HG02588 (cell line): Measurements from ENCODE around the gene LRRC61.

Source experiments
- ATAC-seq: cut with Tn5 transposase; IDR thresholded peaks from one replicate; pipeline ENCODE4 v1.9.1; 2021; ENCODE audit warnings: mild to moderate bottlenecking, moderate library complexity; ENCODE audit not compliant: unreplicated experiment

The LRRC61 gene

GRCh38 chr7:150346922-150347321, 23.8 kb downstream of the LRRC61 start:
- no peak for ATAC-seq

DNA sequence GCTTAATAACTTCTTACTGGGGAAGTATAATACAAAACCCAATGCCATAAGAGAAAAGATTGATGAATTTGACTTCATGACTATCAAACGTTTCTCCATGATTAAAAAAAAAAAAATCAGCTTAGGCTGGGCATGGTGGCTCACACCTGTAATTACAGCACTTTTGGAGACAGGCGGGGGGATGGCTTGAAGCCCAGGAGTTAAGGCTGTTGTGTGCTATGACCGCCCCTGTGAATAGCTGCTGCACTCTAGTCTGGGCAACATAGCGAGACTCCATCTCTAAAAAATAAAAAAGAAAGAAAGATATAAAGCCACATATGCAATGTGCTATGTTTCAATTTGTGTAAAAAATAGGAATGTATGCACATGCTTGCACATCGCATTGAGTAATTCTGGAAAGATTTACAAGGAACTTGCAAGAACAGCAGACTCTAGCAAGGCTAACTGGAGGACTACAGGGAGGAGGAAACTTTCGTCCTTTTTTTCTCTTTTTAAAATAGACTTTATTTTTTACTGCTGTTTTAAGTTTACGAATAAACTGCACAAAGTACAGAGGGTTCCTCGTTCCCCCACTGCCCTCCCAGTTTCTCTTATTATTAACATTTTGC, 28.5 kb downstream of the LRRC61 start:
- ATAC-seq = no peak

- ATAC-seq = no peak
Measured at GRCh38 chr7:150355666-150356059, 32.5 kb downstream of the LRRC61 start.

DNA sequence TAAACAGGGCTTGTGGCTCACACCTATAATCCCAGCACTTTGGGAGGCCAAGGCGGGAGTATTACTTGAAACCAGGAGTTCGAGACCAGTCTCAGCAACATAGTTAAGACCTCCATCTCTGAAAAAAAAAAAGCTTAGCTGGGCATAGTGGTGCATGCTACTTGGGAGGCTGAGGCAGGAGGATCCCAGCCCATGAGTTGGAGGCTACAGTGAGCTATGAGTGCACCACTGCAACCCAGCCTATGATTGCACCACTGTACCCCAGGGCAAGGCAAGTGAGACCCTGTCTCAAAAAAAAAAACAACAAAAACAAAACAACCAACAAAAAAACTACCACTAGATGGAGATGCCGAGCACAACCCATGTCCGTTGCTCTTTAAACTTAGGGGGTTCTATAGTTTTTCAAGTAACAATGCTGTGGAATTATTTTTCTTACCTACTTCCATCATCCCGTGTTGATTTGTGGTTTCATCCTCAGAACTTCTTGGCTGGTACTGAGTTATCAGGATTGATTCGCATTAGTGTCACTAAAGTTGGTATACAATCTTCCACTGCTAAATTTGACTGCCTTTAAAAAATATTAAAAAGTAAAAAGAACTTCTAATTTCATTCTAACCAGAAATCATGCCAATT, 33.2 kb downstream of the LRRC61 start:
- no peak for ATAC-seq

GRCh38 chr7:150357270-150357669, 34.1 kb downstream of the LRRC61 start:
- peak; percentile 55 for ATAC-seq

DNA sequence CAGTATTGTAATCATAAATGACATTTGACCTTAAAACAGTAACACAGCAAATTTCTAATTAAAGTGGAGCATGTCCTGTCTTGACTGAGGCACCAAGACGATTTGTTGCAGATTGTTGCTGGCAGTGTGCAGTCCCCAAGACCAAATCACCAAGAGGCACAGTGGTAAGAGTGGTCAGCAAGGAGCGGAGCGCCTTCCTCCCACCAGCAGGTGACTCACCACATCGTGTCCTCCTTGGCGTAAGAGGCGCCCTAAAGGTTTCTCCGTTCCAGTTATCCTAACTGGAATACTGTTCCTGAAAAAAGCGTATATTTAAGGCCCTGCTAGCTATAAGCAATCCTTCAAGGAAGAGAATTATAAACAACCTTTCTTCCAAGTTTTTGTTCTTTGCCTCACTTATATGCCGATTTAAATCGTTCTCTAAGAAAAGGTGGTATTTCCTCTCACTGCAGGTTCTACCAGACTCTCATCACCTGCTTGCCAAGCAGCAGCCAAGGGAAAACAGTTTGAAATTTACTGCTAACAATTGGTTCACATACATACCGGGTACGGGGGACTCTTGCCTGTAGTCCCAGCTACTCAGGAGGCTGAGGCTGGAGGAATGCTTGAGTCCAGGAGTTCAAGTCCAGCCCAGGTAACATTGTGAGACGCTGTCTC, 34.7 kb downstream of the LRRC61 start:
- peak; percentile 18 for ATAC-seq

GRCh38 chr7:150358433-150358832, 35.3 kb downstream of the LRRC61 start:
- no peak for ATAC-seq

- no peak for ATAC-seq
Measured at GRCh38 chr7:150358988-150359621, 36.0 kb downstream of the LRRC61 start.

- no peak for ATAC-seq
Measured at GRCh38 chr7:150359622-150360362, 36.6 kb downstream of the LRRC61 start.

DNA sequence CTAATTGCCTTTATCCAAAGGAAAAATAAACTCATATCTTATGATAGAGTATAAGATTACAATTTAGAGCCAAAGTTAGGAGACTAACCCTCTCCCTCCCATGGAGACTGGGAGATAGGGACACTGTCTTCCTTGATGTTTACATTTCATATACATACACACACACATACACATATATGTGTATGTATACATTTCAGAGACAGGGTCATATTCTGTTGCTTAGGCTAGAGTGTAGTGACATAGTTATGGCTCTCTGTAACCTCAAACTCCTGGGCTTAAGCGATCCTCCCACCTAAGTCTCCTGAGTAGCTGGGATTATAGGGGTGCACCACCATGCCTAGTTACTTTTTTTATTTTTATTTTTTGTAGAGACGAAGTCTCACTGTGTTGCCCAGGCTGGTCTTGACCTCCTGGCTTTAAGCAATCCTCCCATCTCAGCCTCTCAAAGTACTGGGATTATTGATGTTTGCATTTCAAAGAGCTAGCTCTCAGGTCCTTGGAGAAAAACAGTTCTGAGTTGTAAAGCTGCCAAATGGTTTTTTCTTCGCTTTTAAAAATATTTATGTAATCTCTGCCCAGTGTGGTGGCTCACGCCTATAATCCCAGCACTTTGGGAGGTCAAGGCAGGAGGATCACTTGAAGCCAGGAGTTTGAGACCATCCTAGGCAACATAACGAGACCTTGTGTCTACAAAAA, 37.4 kb downstream of the LRRC61 start:
- no peak for ATAC-seq

GRCh38 chr7:150361402-150361801, 38.2 kb downstream of the LRRC61 start:
- no peak for ATAC-seq

- no peak for ATAC-seq
Measured at GRCh38 chr7:150361807-150362621, 38.9 kb downstream of the LRRC61 start.

GRCh38 chr7:150363370-150363769, 40.2 kb downstream of the LRRC61 start:
- ATAC-seq = no peak

GRCh38 chr7:150363872-150364271, 40.7 kb downstream of the LRRC61 start:
- peak; percentile 33 for ATAC-seq

GRCh38 chr7:150365194-150365593, 42.0 kb downstream of the LRRC61 start:
- no peak for ATAC-seq

GRCh38 chr7:150365673-150366398, 42.7 kb downstream of the LRRC61 start:
- ATAC-seq = no peak

- ATAC-seq = no peak
Measured at GRCh38 chr7:150367677-150368095, 44.5 kb downstream of the LRRC61 start.

DNA sequence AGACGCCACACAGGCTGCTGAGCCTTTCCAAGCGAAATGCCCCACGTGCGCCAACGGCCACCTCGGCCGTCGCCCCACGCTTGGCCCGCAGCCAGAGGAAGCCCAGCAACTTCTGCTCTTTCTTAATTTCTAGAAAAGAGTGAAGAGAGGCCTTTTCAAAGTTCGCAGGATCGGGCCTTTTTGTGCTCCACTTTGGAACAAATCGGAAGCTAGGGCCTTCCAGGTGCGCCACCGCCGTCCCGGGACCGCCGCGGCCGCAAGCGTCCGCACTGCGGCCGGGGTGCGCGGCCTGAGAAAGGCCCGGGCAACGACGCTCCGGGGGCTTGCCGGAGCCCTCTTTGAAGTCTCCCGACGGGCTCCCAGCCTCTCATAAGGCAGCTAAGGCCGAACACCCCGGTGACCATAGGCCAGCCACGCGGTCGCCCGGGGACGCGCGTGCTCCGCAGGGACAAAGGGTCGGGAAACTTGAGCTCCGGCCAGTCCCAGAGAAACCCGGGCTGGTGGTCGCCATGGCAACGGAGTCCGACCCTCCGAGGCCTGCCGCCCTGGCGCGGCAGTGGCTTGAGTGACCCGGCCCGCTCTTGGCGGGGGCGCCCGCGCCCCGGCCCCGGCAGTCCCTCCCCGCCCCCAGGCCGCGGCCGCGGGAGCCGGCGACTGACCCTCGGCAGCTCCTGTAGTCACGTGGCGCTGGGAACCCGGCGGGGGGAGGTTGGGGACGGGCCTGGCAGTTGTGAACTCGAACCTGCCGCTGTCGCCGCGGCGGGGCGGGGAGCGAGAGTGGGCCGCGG, 45.1 kb downstream of the LRRC61 start, which contains the start of gene REPIN1:
REPIN1 (plus strand) TSS at position 727 of the 788 bp plus-strand sequence. CDS start 890 bp downstream, outside the sequence.
- peak; percentile 63 for ATAC-seq
